ENCODE results near the gene TWIST1.

GRCh38 chr7:19133390-19133789 lies 16.0 kb upstream of the TWIST1 start:
- TF ChIP-seq, protein P1, sequence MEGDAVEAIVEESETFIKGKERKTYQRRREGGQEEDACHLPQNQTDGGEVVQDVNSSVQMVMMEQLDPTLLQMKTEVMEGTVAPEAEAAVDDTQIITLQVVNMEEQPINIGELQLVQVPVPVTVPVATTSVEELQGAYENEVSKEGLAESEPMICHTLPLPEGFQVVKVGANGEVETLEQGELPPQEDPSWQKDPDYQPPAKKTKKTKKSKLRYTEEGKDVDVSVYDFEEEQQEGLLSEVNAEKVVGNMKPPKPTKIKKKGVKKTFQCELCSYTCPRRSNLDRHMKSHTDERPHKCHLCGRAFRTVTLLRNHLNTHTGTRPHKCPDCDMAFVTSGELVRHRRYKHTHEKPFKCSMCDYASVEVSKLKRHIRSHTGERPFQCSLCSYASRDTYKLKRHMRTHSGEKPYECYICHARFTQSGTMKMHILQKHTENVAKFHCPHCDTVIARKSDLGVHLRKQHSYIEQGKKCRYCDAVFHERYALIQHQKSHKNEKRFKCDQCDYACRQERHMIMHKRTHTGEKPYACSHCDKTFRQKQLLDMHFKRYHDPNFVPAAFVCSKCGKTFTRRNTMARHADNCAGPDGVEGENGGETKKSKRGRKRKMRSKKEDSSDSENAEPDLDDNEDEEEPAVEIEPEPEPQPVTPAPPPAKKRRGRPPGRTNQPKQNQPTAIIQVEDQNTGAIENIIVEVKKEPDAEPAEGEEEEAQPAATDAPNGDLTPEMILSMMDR (IDR thresholded peaks at IDR 0.05), result no peak
- no peak for TF ChIP-seq POLR2A (IDR thresholded peaks at IDR 0.05)
- no peak for TF ChIP-seq POLR2AphosphoS5 (IDR thresholded peaks at IDR 0.05; ENCODE audit: insufficient read depth in 1 of 2, low read depth in 1 of 2)
